Endothelial cell (in vitro differentiated cells): ENCODE results near the gene PPP1CA. TPM values are rescaled to one million over a fixed set of nuclear protein-coding genes. Genes with fewer than 3 reads are reported as not detected.
A peak's percentile ranks its signal among the peaks of the same experiment; 100 is the strongest.

ENCODE experiments used
- DNase-seq: peaks from one replicate; pipeline ENCODE4 v3.0.0; 2021; ENCODE audit warnings: low spot score
- H3K27ac Mint-ChIP-seq: one replicate; pipeline ENCODE4 v1.8.0; 2021; ENCODE audit warnings: mixed read lengths, inconsistent platforms; ENCODE audit not compliant: unreplicated experiment
- H3K27me3 Mint-ChIP-seq: one replicate; pipeline ENCODE4 v1.8.0; 2021; ENCODE audit warnings: mild to moderate bottlenecking, moderate library complexity, mixed read lengths, inconsistent platforms; ENCODE audit not compliant: unreplicated experiment
- H3K36me3 Mint-ChIP-seq: one replicate; pipeline ENCODE4 v1.8.0; 2021; ENCODE audit warnings: mild to moderate bottlenecking, low read depth, mixed read lengths, inconsistent platforms; ENCODE audit not compliant: unreplicated experiment
- H3K4me1 Mint-ChIP-seq: one replicate; pipeline ENCODE4 v1.8.0; 2021; ENCODE audit warnings: mild to moderate bottlenecking, mixed read lengths, inconsistent platforms; ENCODE audit not compliant: unreplicated experiment
- H3K4me3 Mint-ChIP-seq: one replicate; pipeline ENCODE4 v1.8.0; 2021; ENCODE audit warnings: mild to moderate bottlenecking, mixed read lengths, inconsistent platforms; ENCODE audit not compliant: unreplicated experiment
- H3K9me3 Mint-ChIP-seq: one replicate; pipeline ENCODE4 v1.8.0; 2021; ENCODE audit warnings: mixed read lengths, inconsistent platforms; ENCODE audit not compliant: unreplicated experiment
- total RNA-seq: library from RNA; stranded (reverse); fragmentation: NEBNext Ultra II Directional; extraction: Animal tissue kit (Norgen Biotek cat#: 25700); gene quantifications from one replicate; pipeline ENCODE4 v1.2.1, GENCODE V29; 2021; ENCODE audit not compliant: unreplicated experiment
- TF ChIP-seq, protein P1 (sequence below): fragments of 200-600 bp; sonication (generic); IDR thresholded peaks from one replicate; pipeline ENCODE4 v1.5.0; 2021; ENCODE audit warnings: antibody characterized with exemption; ENCODE audit not compliant: unreplicated experiment

Gene PPP1CA
- total RNA-seq, 1 donor from 2014 or later: 249 TPM

DNA sequence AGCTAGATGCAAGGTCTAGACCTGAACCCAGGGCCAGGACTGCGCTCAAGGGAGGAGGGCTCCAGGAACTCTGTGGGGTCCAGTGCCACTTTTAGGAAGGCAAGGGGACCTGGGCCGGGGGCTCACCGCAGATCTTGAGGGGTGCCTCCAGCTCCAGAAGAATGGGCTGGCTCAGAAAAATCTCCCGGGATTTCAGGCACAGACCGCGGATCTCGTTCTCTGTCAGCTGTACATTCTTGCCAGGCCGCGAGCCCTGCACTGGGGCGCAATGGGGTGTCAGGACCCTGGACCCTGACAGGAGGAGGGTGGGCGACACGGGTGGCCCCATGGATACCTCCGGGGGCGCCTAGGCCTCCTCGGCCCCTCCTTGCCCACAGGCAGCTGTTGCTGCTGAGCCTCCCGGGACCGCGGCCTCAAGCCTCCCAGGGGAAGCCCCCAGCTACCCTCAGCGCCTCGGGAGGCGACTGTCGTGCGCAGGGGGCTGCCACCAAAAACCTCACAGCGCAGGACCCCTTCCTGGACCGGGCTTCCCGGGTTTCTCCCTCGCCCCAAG is 640 bp downstream of the PPP1CA start:
- Mint-ChIP-seq H3K9me3 (no peaks in the 10 kb centered on the region), H3K27me3 (peaks cover 10% of the 10 kb centered on the region), H3K36me3 (peaks cover 12% of the 10 kb centered on the region), H3K4me3 (peak overlapping the region; percentile 90), H3K4me1 (peaks cover 41% of the 10 kb centered on the region), H3K27ac (no peak overlapping the region)
- no peak for DNase-seq
- TF ChIP-seq, protein P1, sequence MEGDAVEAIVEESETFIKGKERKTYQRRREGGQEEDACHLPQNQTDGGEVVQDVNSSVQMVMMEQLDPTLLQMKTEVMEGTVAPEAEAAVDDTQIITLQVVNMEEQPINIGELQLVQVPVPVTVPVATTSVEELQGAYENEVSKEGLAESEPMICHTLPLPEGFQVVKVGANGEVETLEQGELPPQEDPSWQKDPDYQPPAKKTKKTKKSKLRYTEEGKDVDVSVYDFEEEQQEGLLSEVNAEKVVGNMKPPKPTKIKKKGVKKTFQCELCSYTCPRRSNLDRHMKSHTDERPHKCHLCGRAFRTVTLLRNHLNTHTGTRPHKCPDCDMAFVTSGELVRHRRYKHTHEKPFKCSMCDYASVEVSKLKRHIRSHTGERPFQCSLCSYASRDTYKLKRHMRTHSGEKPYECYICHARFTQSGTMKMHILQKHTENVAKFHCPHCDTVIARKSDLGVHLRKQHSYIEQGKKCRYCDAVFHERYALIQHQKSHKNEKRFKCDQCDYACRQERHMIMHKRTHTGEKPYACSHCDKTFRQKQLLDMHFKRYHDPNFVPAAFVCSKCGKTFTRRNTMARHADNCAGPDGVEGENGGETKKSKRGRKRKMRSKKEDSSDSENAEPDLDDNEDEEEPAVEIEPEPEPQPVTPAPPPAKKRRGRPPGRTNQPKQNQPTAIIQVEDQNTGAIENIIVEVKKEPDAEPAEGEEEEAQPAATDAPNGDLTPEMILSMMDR: no peak

DNA sequence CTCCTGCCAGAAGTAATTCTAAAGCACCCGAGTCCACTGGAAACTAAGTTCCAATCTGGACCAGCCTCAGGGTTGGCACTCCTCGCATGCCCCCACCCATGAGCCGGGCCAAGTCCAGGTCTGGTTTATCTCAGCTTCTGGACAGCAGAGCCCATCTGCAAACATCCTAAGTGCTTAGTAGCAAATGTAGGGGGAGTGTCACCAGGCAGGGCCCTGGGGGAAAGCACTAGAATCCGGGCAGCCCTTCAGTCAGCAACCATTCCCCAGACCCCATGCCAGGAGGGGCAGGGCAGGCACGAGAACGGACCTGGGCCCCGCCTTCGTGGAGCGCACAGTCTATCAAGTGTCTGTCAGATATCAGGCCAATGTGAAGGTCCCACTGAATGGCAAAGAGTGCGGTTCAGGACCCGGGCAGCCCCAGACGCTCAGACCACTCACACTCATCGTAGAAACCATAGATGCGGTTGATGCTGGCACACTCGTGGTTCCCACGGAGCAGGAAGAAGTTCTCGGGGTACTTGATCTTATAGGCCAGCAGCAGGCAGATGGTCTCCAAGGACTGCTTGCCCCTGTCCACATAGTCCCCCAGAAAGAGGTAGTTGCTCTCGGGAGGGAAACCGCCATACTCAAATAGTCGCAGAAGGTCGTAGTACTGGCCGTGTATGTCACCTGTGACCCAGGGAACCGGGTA is 1.3 kb downstream of the PPP1CA start:
- Mint-ChIP-seq H3K27me3 (peaks cover 10% of the 10 kb centered on the region), H3K9me3 (no peaks in the 10 kb centered on the region), H3K4me3 (peak overlapping the region; percentile 90), H3K27ac (peak overlapping the region; percentile 64), H3K36me3 (peaks cover 12% of the 10 kb centered on the region), H3K4me1 (peaks cover 41% of the 10 kb centered on the region)
- TF ChIP-seq, protein P1: no peak
- no peak for DNase-seq

DNA sequence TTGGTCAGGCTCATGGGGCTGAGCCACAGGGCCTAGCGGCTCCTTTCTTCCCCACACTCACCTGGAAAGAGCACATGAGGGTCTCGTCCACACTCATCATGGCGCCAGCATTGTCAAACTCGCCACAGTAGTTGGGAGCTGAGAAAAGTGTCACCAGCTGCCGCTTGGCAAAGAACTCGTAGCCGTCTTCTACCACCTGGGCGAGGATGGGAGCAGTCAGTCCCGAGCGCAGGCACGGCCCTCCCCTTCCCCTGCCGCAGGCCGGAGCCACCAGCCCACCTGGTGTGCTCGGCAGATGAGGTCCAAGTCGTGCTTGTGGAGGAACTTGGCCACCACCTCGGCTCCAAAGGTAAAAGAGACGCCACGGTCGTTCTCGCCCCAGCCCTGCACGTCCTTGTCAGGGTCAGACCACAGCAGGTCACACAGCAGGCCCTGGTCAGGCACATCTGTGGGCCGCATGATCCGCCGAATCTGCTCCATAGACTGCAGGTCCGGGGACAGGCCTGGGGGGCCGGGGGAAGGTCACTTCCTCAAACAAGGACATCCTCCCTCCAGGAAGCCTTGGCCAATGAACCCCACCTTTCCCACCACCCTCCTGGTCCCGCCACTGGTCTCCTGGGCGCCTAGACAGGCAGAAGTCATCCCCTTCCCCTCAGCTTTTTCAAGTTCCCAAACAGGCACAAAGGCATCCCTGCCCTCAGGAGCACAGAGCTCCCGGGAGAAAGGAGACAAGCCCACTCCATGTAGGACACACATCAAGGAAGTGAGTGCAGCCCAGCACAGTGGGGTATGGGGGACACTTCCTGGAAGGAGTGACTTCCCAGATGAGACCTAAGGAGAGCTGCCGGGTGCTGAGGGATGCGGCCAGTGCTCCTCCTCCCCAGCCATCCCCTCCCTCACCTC is 2.7 kb downstream of the PPP1CA start:
- DNase-seq: no peak
- Mint-ChIP-seq H3K27ac (no peak overlapping the region), H3K36me3 (peaks cover 9% of the 10 kb centered on the region), H3K27me3 (peaks cover 10% of the 10 kb centered on the region), H3K9me3 (no peaks in the 10 kb centered on the region), H3K4me3 (peak overlapping the region; percentile 69), H3K4me1 (peaks cover 34% of the 10 kb centered on the region)
- TF ChIP-seq, protein P1: no peak

DNA sequence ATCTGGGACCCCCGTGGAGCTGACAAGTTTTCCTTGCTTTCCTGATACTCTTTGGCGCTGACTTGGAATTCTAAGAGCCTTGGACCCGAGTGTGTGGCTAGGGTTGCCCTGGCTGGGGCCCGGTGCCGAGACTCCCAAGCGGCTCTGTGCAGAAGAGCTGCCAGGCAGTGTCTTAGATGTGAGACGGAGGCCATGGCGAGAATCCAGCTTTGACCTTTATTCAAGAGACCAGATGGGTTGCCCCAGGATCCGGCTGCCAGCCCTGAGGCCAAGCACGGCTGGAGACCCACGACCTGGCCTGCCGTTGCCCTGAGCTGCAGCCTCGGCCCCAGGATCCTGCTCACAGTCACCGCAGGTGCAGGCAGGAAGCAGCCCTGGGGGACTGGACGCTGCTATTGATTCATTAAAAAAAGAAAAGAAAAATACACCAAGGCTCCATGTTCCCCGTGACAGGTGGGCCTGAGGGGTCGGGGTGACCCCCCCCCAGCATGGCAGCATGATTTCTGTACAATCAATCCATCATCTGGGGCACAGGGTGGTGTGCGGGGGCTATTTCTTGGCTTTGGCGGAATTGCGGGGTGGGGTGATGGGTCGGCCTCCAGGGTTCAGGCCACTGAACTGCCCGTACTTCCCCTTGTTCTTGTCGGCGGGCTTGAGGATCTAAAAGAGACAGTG is 3.5 kb downstream of the PPP1CA start:
- Mint-ChIP-seq H3K36me3 (peaks cover 12% of the 10 kb centered on the region), H3K27me3 (peaks cover 11% of the 10 kb centered on the region), H3K4me1 (peaks cover 29% of the 10 kb centered on the region), H3K27ac (peak overlapping the region; percentile 70), H3K4me3 (peak overlapping the region; percentile 74), H3K9me3 (no peaks in the 10 kb centered on the region)
- TF ChIP-seq, protein P1: no peak
- DNase-seq: no peak
